Endometrium (tissue), 2 donors: ENCODE measurements around the gene ACO2.
"Not testable (repeated sequence)": the region's sequence is repeated elsewhere in the genome, so short reads cannot be mapped to it uniquely, and the experiment has no call there.

ENCODE experiments used
- FAIRE-seq: peaks from 2 replicates; lab custom pipeline; 2012; peaks lifted over from hg19 to GRCh38; lab: Jason Lieb, UNC
- donor health status: control.
- donor health status: control.

The ACO2 gene

GRCh38 chr22:41543854-41544670 is 75.1 kb downstream of the ACO2 start, which contains the start of gene POLR3H:
Gene POLR3H, minus strand, starts transcription at chr22:41544470. Its CDS starts 369 bp downstream, at chr22:41544101.
- FAIRE-seq = peak; percentile 91

GRCh38 chr22:41544671-41545476 is 76.0 kb downstream of the ACO2 start:
- FAIRE-seq = no peak

GRCh38 chr22:41548830-41549211 is 79.9 kb downstream of the ACO2 start:
- FAIRE-seq = no peak

GRCh38 chr22:41550952-41551491 is 82.1 kb downstream of the ACO2 start:
- FAIRE-seq = no peak

- no peak for FAIRE-seq
Measured at GRCh38 chr22:41551877-41552582, 83.1 kb downstream of the ACO2 start.

- FAIRE-seq = no peak
Measured at GRCh38 chr22:41555325-41555982, 86.5 kb downstream of the ACO2 start.

- FAIRE-seq = no peak
Measured at GRCh38 chr22:41556561-41556960, 87.6 kb downstream of the ACO2 start.

GRCh38 chr22:41557401-41558240 is 88.7 kb downstream of the ACO2 start:
- FAIRE-seq = no peak

GRCh38 chr22:41558241-41558630 is 89.3 kb downstream of the ACO2 start:
- not testable (repeated sequence) for FAIRE-seq

- no peak for FAIRE-seq
Measured at GRCh38 chr22:41560095-41560471, 91.2 kb downstream of the ACO2 start.

- no peak for FAIRE-seq
Measured at GRCh38 chr22:41561335-41561734, 92.4 kb downstream of the ACO2 start.

GRCh38 chr22:41561788-41562187 is 92.9 kb downstream of the ACO2 start:
- no peak for FAIRE-seq

GRCh38 chr22:41562461-41562860 is 93.5 kb downstream of the ACO2 start:
- no peak for FAIRE-seq

GRCh38 chr22:41563051-41563711 is 94.3 kb downstream of the ACO2 start:
- no peak for FAIRE-seq

- no peak for FAIRE-seq
Measured at GRCh38 chr22:41564563-41564962, 95.6 kb downstream of the ACO2 start.

GRCh38 chr22:41565403-41566054 is 96.6 kb downstream of the ACO2 start:
- no peak for FAIRE-seq

GRCh38 chr22:41567512-41567768 is 98.5 kb downstream of the ACO2 start:
- no peak for FAIRE-seq

GRCh38 chr22:41568811-41569210 is 99.9 kb downstream of the ACO2 start:
- FAIRE-seq = no peak

- no peak for FAIRE-seq
Measured at GRCh38 chr22:41570221-41570620, 101.3 kb downstream of the ACO2 start.

- FAIRE-seq = no peak
Measured at GRCh38 chr22:41571786-41572185, 102.9 kb downstream of the ACO2 start.
